Loucy (cell line): ENCODE results near the gene ZCCHC2.

ENCODE experiments used
- H2AFZ ChIP-seq: fragments of 200-600 bp; sonication (generic); 2 replicates; pipeline ENCODE4 v1.6.0; 2016; ENCODE audit warnings: antibody characterized with exemption, mild to moderate bottlenecking, low read length, moderate library complexity
- H3F3A ChIP-seq: fragments of 200-600 bp; 2 replicates; pipeline ENCODE4 v1.6.0; 2016; ENCODE audit warnings: antibody characterized with exemption, low read depth, mild to moderate bottlenecking
- H3K27me3 ChIP-seq: fragments of 200-600 bp; sonication (generic); 2 replicates; pipeline ENCODE4 v1.6.1; 2014; ENCODE audit warnings: low read length, mild to moderate bottlenecking; ENCODE audit not compliant: insufficient read depth, poor library complexity, severe bottlenecking
- H3K36me3 ChIP-seq: fragments of 200-600 bp; sonication (generic); 2 replicates; pipeline ENCODE4 v1.6.1; 2016; ENCODE audit warnings: low read length; ENCODE audit not compliant: insufficient read depth
- H3K4me1 ChIP-seq: fragments of 200-600 bp; sonication (generic); 2 replicates; pipeline ENCODE4 v1.5.1; 2014; ENCODE audit warnings: low read length, mild to moderate bottlenecking; ENCODE audit not compliant: insufficient read depth, poor library complexity, severe bottlenecking
- H3K4me2 ChIP-seq: fragments of 200-600 bp; sonication (generic); 2 replicates; pipeline ENCODE4 v1.6.0; 2014; ENCODE audit warnings: antibody characterized with exemption, low read length, low read depth, mild to moderate bottlenecking; ENCODE audit not compliant: poor library complexity, severe bottlenecking
- H3K4me3 ChIP-seq: fragments of 200-600 bp; sonication (generic); 2 replicates; pipeline ENCODE4 v1.5.1; 2014; ENCODE audit warnings: low read length, mild to moderate bottlenecking, mixed read lengths; ENCODE audit not compliant: poor library complexity, severe bottlenecking
- H3K79me2 ChIP-seq: fragments of 200-600 bp; sonication (generic); 2 replicates; pipeline ENCODE4 v1.6.1; 2014; ENCODE audit warnings: low read length; ENCODE audit not compliant: insufficient read depth
- H3K9ac ChIP-seq: fragments of 200-600 bp; sonication (generic); 2 replicates; pipeline ENCODE4 v1.6.0; 2014; ENCODE audit warnings: mild to moderate bottlenecking, low read depth, low read length, moderate library complexity; ENCODE audit not compliant: poor library complexity, severe bottlenecking
- H3K9me2 ChIP-seq: fragments of 200-600 bp; sonication (generic); replicated peaks from 2 replicates; pipeline ENCODE4 v1.6.1; 2016; ENCODE audit warnings: low read depth, low read length, mixed read lengths
- H3K9me3 ChIP-seq: fragments of 200-600 bp; sonication (generic); 2 replicates; pipeline ENCODE4 v1.6.1; 2014; ENCODE audit warnings: mild to moderate bottlenecking, antibody characterized with exemption, low read length, low read depth; ENCODE audit not compliant: insufficient read depth
- H4K20me1 ChIP-seq: fragments of 200-600 bp; sonication (generic); 2 replicates; pipeline ENCODE4 v1.6.0; 2014; ENCODE audit warnings: antibody characterized with exemption, low read length, mild to moderate bottlenecking; ENCODE audit not compliant: insufficient read depth, poor library complexity, severe bottlenecking
- CTCF ChIP-seq: fragments of 200-600 bp; sonication (generic); conservative IDR thresholded peaks from 2 replicates; pipeline ENCODE4 v1.5.1; 2014; ENCODE audit warnings: mild to moderate bottlenecking, antibody characterized with exemption, low read length
- EZH2phosphoT487 ChIP-seq: fragments of 200-600 bp; IDR thresholded peaks from 2 replicates; pipeline ENCODE4 v1.6.1; 2018; ENCODE audit warnings: antibody characterized with exemption, mild to moderate bottlenecking, moderate library complexity, borderline replicate concordance

ZCCHC2 gene

DNA sequence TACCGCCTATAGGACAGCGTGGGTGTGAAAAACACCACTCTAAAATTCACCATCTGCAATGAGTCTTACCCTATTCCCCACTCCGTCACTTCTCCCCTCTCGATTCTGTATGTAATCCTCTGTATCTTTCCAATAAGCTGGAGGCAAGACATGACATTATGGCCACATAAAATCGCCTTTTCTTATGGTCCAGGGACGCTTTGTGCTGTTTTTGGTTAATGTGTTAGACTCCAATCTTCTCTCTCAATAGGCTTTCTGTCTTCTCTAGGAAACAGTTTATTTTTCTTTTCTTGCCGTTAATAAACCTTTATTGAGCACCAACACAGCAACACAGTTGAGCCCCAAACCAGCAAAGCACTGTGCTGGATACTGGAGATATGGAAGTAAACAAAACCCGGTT lies 37.9 kb upstream of the ZCCHC2 start:
- Histone ChIP-seq H3K27me3 (no peaks in the 10 kb centered on the region), H3K9ac (no peak overlapping the region), H4K20me1 (no peaks in the 10 kb centered on the region), H3K9me3 (peaks cover 12% of the 10 kb centered on the region; the same call in 1 of the 2 replicates), H3K36me3 (no peaks in the 10 kb centered on the region), H3K4me1 (no peaks in the 10 kb centered on the region), H2AFZ (no peak overlapping the region), H3K4me3 (no peak overlapping the region), H3K9me2 (no peaks in the 10 kb centered on the region), H3F3A (no peaks in the 10 kb centered on the region), H3K4me2 (no peak overlapping the region), H3K79me2 (no peaks in the 10 kb centered on the region)
- TF ChIP-seq EZH2phosphoT487 = no peak
- TF ChIP-seq CTCF = no peak

DNA sequence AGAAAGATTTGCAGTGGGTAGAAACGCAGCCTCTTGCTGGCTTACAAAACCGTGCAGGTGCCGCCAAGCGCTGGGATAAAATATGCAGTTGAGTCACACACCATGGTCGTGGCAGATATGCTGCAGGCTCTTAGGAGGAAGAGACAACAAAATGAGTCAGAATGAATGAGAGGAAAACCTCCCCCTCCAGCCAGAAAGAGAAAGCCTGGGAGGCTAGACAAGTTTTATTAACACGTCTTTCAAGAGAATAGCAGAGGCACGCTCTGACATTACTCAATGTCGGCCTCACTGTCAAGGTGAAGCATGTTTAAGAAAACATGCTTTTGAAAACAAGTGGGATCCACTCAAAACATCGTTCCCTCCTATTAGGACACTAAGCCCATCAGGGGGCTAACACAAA lies 37.1 kb upstream of the ZCCHC2 start:
- Histone ChIP-seq H3K9ac (no peak overlapping the region), H3K9me3 (peaks cover 4% of the 10 kb centered on the region; the same call in 1 of the 2 replicates), H3K4me3 (no peak overlapping the region), H3K36me3 (no peaks in the 10 kb centered on the region), H4K20me1 (no peaks in the 10 kb centered on the region), H3K79me2 (no peaks in the 10 kb centered on the region), H3K27me3 (no peaks in the 10 kb centered on the region), H3K4me2 (no peak overlapping the region), H3K4me1 (no peaks in the 10 kb centered on the region), H3F3A (no peaks in the 10 kb centered on the region), H2AFZ (no peak overlapping the region), H3K9me2 (no peaks in the 10 kb centered on the region)
- TF ChIP-seq CTCF (no peak), EZH2phosphoT487 (no peak)

DNA sequence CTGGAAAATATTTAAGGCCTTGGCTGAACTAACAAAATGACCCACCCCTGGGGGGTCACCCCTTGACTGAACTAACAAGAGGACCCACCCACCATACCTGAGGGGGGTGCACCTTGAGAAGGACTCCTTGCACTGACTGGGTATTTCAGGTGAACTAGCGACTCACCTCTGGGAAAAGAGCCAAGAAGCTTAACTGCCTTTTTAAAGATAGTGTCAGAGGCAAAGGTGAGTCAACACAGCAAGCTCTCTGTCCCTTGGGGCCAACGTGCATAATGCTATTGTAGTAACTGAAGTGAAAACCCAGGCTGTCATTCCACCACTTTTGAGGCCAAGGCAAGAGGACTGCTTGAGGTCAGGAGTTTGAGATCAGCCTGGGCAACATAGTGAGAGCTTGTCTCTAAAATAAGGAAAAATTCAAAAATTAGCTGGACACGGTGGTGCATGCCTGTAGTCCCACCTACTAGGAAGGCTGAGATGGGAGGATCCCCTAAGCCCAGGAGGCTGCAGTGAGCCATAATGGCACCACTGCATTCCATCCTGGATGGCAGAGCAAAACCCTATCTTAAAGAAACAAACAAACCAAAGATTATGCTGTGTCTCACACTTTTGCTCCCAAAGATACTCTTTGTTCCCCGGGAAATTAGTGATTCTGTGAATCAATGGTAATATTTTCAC lies 36.4 kb upstream of the ZCCHC2 start:
- H3K4me1 ChIP-seq = no peaks in the 10 kb centered on the region
- no peaks in the 10 kb centered on the region for H4K20me1 ChIP-seq
- H3K79me2 ChIP-seq = no peaks in the 10 kb centered on the region
- no peaks in the 10 kb centered on the region for H3K36me3 ChIP-seq
- no peaks in the 10 kb centered on the region for H3K27me3 ChIP-seq
- H2AFZ ChIP-seq = no peak overlapping the region
- TF ChIP-seq CTCF (no peak), EZH2phosphoT487 (no peak)
- H3K9me2 ChIP-seq = no peaks in the 10 kb centered on the region
- no peak overlapping the region for H3K4me2 ChIP-seq
- no peaks in the 10 kb centered on the region for H3F3A ChIP-seq
- no peak overlapping the region for H3K4me3 ChIP-seq
- H3K9me3 ChIP-seq = no peaks in the 10 kb centered on the region
- H3K9ac ChIP-seq = no peak overlapping the region
